Measurements from ENCODE around the gene RCN2. TPM values are rescaled to one million over a fixed set of nuclear protein-coding genes. Genes with fewer than 3 reads are reported as not detected.
"Not testable (repeated sequence)": the region's sequence is repeated elsewhere in the genome, so short reads cannot be mapped to it uniquely, and the experiment has no call there.

Gene RCN2
- total RNA-seq, 1 experiment from 2014 or later, result 46.1 TPM

- Histone ChIP-seq H2AFZ (no peak overlapping the region), H3F3A (ENCODE audit: insufficient read depth, low read depth) (peaks cover 4% of the 10 kb centered on the region; the same call in 1 of the 2 replicates), H4K20me1 (ENCODE audit: insufficient read depth) (no peaks in the 10 kb centered on the region), H3K4me1 (replicated peaks; ENCODE audit: insufficient read depth) (peaks cover 13% of the 10 kb centered on the region), H3K4me2 (no peak overlapping the region), H3K9me3 (ENCODE audit: insufficient read depth, low read depth) (no peaks in the 10 kb centered on the region), H3K9me2 (ENCODE audit: insufficient read depth) (no peaks in the 10 kb centered on the region), H3K27ac (no peak overlapping the region), H3K36me3 (ENCODE audit: low read depth) (no peaks in the 10 kb centered on the region; the same call in 1 of the 2 replicates), H3K27me3 (ENCODE audit: insufficient read depth, low read depth) (no peaks in the 10 kb centered on the region), H3K4me3 (no peak overlapping the region), H3K79me2 (ENCODE audit: low read depth) (no peaks in the 10 kb centered on the region)
- ChIA-PET CTCF (no interaction called here), POLR2A (ENCODE audit: unreplicated experiment) (no interaction called here)
- no peak for TF ChIP-seq CTCF (conservative IDR thresholded peaks at IDR 0.05)
- no peak for TF ChIP-seq EZH2 (IDR thresholded peaks at IDR 0.05; ENCODE audit: low read depth)
- intact Hi-C loops (cut with micrococcal nuclease; ENCODE audit: unreplicated experiment), result no loop called here
- no peak for DNase-seq
- no TSS peak for BruUV-seq (replicated peaks)
Observed at GRCh38 chr15:76894174-76894573, 37.4 kb upstream of the RCN2 start.

GRCh38 chr15:76898102-76898501 lies 33.4 kb upstream of the RCN2 start:
- CTCF ChIA-PET, result no interaction called here
- H3K9me2 ChIP-seq (ENCODE audit: insufficient read depth), result no peaks in the 10 kb centered on the region
- no peaks in the 10 kb centered on the region; the same call in 1 of the 2 replicates for H3K79me2 ChIP-seq (ENCODE audit: low read depth)
- H3K4me2 ChIP-seq, result peak overlapping the region; percentile 23; the same call in 1 of the 2 replicates
- H3K4me3 ChIP-seq, result no peak overlapping the region
- no peaks in the 10 kb centered on the region for H3K9me3 ChIP-seq (ENCODE audit: insufficient read depth, low read depth)
- H3K27me3 ChIP-seq (ENCODE audit: insufficient read depth, low read depth), result no peaks in the 10 kb centered on the region
- H2AFZ ChIP-seq, result no peak overlapping the region
- intact Hi-C loops (cut with micrococcal nuclease; ENCODE audit: unreplicated experiment), result no loop called here
- BruUV-seq (replicated peaks), result no TSS peak
- POLR2A ChIA-PET (ENCODE audit: unreplicated experiment), result interaction anchor here (0.6 kb wide), 1 partner anchor 63 kb away, joined by 4 read pairs; no protein-coding TSS in a partner anchor
- no peak overlapping the region for H3K27ac ChIP-seq
- H3K4me1 ChIP-seq (replicated peaks; ENCODE audit: insufficient read depth), result peaks cover 13% of the 10 kb centered on the region
- no peak for TF ChIP-seq CTCF (conservative IDR thresholded peaks at IDR 0.05)
- peaks cover 4% of the 10 kb centered on the region; the same call in 1 of the 2 replicates for H3F3A ChIP-seq (ENCODE audit: insufficient read depth, low read depth)
- no peaks in the 10 kb centered on the region for H4K20me1 ChIP-seq (ENCODE audit: insufficient read depth)
- no peaks in the 10 kb centered on the region; the same call in 1 of the 2 replicates for H3K36me3 ChIP-seq (ENCODE audit: low read depth)
- peak; percentile 39 to 72 for DNase-seq

- H3K27ac ChIP-seq; H3K27me3 ChIP-seq (ENCODE audit: insufficient read depth, low read depth); CTCF ChIA-PET; BruUV-seq (replicated peaks); H3K4me3 ChIP-seq; H4K20me1 ChIP-seq (ENCODE audit: insufficient read depth); H3K9me3 ChIP-seq (ENCODE audit: insufficient read depth, low read depth); H3K79me2 ChIP-seq (ENCODE audit: low read depth); H2AFZ ChIP-seq; H3K4me2 ChIP-seq; intact Hi-C loops (cut with micrococcal nuclease; ENCODE audit: unreplicated experiment); H3F3A ChIP-seq (ENCODE audit: insufficient read depth, low read depth); POLR2A ChIA-PET (ENCODE audit: unreplicated experiment); H3K9me2 ChIP-seq (ENCODE audit: insufficient read depth); DNase-seq; H3K36me3 ChIP-seq (ENCODE audit: low read depth): not testable (repeated sequence)
- H3K4me1 ChIP-seq (replicated peaks; ENCODE audit: insufficient read depth), result peaks cover 26% of the 10 kb centered on the region
Observed at GRCh38 chr15:76899176-76899930, 32.2 kb upstream of the RCN2 start.

GRCh38 chr15:76899931-76900310 lies 31.6 kb upstream of the RCN2 start:
- CTCF ChIA-PET; H3K4me3 ChIP-seq; BruUV-seq (replicated peaks); H3K27ac ChIP-seq; H3K36me3 ChIP-seq (ENCODE audit: low read depth); POLR2A ChIA-PET (ENCODE audit: unreplicated experiment); H3K9me2 ChIP-seq (ENCODE audit: insufficient read depth); H3K79me2 ChIP-seq (ENCODE audit: low read depth); H3K27me3 ChIP-seq (ENCODE audit: insufficient read depth, low read depth); H3F3A ChIP-seq (ENCODE audit: insufficient read depth, low read depth); H3K4me2 ChIP-seq; H2AFZ ChIP-seq; H3K9me3 ChIP-seq (ENCODE audit: insufficient read depth, low read depth); DNase-seq; H4K20me1 ChIP-seq (ENCODE audit: insufficient read depth): not testable (repeated sequence)
- intact Hi-C loops (cut with micrococcal nuclease; ENCODE audit: unreplicated experiment), result loop anchor here (5.0 kb wide), 1 partner anchor 122 kb away; no protein-coding TSS in a partner anchor
- peaks cover 28% of the 10 kb centered on the region for H3K4me1 ChIP-seq (replicated peaks; ENCODE audit: insufficient read depth)
